ENCODE results near the gene ASPG. TPM values are rescaled to one million over a fixed set of nuclear protein-coding genes. Genes with fewer than 3 reads are reported as not detected.

The ASPG gene
- total RNA-seq, 4 donors from 2014 or later = 0.33 to 0.75 (median 0.45) TPM; not detected in 1

DNA sequence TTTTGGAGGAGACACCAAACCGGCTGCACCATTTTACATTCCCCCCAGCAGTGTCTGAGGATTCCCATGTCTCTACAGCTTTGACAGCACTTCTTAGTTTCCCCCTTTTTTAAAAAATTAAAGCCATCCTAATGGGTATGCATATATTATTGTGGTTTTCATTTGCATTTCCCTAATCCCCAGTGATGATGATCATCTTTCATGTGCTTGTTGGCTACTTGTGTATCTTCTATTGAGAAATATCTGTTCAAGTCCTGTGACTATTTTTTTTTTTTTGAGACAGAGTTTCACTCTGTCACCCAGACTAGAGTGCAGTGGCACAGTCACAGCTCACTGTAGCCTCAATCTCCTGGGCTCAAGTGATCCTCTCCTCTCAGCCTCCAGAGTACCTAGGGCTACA lies 23.2 kb upstream of the ASPG start:
- H3K4me3 ChIP-seq = no peak overlapping the region
- no peak for DNase-seq (ENCODE audit: extremely low spot score)
- peaks cover 0 to 13% (median 7%) of the 10 kb centered on the region in 4 donors for H3K9me3 ChIP-seq
- no peak for TF ChIP-seq POLR2AphosphoS5 (IDR thresholded peaks at IDR 0.05)
- TF ChIP-seq EP300 (IDR thresholded peaks at IDR 0.05) = no peak
- no peak for TF ChIP-seq POLR2A (IDR thresholded peaks at IDR 0.05; ENCODE audit: low read depth)
- TF ChIP-seq, protein P1, sequence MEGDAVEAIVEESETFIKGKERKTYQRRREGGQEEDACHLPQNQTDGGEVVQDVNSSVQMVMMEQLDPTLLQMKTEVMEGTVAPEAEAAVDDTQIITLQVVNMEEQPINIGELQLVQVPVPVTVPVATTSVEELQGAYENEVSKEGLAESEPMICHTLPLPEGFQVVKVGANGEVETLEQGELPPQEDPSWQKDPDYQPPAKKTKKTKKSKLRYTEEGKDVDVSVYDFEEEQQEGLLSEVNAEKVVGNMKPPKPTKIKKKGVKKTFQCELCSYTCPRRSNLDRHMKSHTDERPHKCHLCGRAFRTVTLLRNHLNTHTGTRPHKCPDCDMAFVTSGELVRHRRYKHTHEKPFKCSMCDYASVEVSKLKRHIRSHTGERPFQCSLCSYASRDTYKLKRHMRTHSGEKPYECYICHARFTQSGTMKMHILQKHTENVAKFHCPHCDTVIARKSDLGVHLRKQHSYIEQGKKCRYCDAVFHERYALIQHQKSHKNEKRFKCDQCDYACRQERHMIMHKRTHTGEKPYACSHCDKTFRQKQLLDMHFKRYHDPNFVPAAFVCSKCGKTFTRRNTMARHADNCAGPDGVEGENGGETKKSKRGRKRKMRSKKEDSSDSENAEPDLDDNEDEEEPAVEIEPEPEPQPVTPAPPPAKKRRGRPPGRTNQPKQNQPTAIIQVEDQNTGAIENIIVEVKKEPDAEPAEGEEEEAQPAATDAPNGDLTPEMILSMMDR (IDR thresholded peaks at IDR 0.05) = no peak
- H3K4me1 ChIP-seq = no peaks in the 10 kb centered on the region
- H3K27ac ChIP-seq (replicated peaks in 1 of 4) = no peak overlapping the region
- intact Hi-C loops (cut with DNase I) = no loop called here
- H3K36me3 ChIP-seq = no peaks in the 10 kb centered on the region
- peaks cover 0 to 16% (median 0%) of the 10 kb centered on the region in 4 donors for H3K27me3 ChIP-seq
- WGBS = 86% methylated on average over 1 of the region's 1 CpG

DNA sequence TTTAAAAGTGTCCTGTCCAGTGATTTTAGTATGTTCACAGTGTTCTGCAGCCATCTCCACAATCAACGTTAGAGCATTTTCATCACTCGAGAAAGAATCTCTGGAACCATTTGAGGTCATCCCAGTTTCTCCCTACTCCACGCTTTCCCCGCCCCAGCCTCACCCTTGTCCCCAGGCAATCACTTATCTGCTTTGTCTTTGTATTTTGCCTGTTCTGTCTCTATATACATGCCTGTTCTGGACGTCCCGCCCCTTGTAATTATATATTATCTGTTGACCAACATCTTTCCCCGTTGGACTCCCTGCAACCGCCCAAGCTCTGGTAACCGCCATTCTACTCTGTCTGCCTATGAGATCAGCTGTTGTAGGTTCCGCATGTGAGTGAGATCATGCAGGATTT lies 21.5 kb upstream of the ASPG start:
- intact Hi-C loops (cut with DNase I) = no loop called here

DNA sequence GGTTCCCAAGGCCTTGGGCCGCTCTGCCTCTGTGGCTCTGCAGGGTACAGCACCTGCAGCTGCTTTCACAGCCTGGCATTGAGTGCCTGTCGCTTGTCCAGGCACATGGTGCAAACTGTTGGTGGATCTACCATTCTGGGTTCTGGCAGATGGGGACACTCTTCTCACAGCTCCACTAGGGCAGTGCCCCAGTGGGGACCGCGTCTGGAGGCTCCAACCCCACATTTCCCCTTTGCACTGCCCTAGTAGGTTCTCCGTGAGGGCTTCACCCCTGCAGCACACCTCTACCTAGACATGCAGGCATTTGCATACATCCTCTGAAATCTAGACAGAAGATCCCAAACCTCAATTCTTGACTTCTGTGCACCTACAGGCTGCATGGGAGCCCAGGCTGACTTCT lies 19.2 kb upstream of the ASPG start:
- 94% methylated on average over 3 of the region's 5 CpGs for WGBS
- H3K4me1 ChIP-seq = no peaks in the 10 kb centered on the region
- intact Hi-C loops (cut with DNase I) = no loop called here
- no peak for DNase-seq (ENCODE audit: extremely low spot score)
- TF ChIP-seq POLR2A (IDR thresholded peaks at IDR 0.05; ENCODE audit: low read depth) (no peak), POLR2AphosphoS5 (IDR thresholded peaks at IDR 0.05) (no peak), EP300 (IDR thresholded peaks at IDR 0.05) (no peak)
- TF ChIP-seq, protein P1 (IDR thresholded peaks at IDR 0.05) = no peak
- peaks cover 0 to 43% (median 0%) of the 10 kb centered on the region in 4 donors for H3K27me3 ChIP-seq
- no peak overlapping the region for H3K4me3 ChIP-seq
- no peaks in the 10 kb centered on the region for H3K36me3 ChIP-seq
- peaks cover 0 to 14% (median 7%) of the 10 kb centered on the region in 4 donors for H3K9me3 ChIP-seq
- no peak overlapping the region for H3K27ac ChIP-seq (replicated peaks in 1 of 4)

More for the DNA sequence above, 21.5 kb upstream of the ASPG start:
- Histone ChIP-seq H3K9me3 (peaks cover 0 to 14% (median 7%) of the 10 kb centered on the region in 4 donors), H3K27me3 (peaks cover 0 to 24% (median 0%) of the 10 kb centered on the region in 4 donors), H3K27ac (replicated peaks in 1 of 4) (no peak overlapping the region), H3K4me1 (no peaks in the 10 kb centered on the region), H3K36me3 (no peaks in the 10 kb centered on the region), H3K4me3 (no peak overlapping the region)
- DNase-seq (ENCODE audit: extremely low spot score) = no peak
- TF ChIP-seq POLR2AphosphoS5 (IDR thresholded peaks at IDR 0.05) (no peak), EP300 (IDR thresholded peaks at IDR 0.05) (no peak), POLR2A (IDR thresholded peaks at IDR 0.05; ENCODE audit: low read depth) (no peak)
- TF ChIP-seq, protein P1 (IDR thresholded peaks at IDR 0.05) = no peak
- 77% methylated on average over 10 of the region's 10 CpGs for WGBS

DNA sequence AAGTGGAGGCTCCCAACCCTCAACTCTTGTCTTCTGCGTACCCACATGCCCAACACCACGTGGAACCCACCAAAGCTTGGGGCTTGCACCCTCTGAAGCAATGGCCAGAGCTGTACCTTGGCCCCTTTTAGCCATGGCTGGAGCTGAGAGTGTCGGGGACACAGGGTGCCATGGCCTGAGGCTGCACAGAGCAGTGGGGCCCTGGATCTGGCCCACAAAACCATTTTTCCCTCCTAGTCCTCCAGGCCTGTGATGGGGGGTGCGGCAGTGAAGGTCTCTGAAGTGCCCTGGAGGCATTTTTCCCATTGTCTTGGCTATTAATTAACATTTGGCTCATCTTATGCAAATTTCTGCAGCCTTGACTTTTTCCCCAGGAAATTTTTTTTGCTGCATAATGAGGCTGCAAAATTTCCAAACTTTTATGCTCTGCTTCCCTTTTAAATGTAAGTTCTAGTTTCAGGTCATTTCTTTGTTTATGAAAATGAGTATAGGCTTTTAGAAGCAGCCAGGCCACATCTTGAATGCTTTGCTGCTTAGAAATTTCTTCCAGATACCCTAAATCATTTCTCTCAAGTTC lies 18.7 kb upstream of the ASPG start:
- TF ChIP-seq EP300 (IDR thresholded peaks at IDR 0.05) = no peak
- no peak for TF ChIP-seq POLR2AphosphoS5 (IDR thresholded peaks at IDR 0.05)
- no peak for TF ChIP-seq POLR2A (IDR thresholded peaks at IDR 0.05; ENCODE audit: low read depth)
- TF ChIP-seq, protein P1 (IDR thresholded peaks at IDR 0.05) = no peak
- intact Hi-C loops (cut with DNase I) = no loop called here
- 71% methylated on average over 4 of the region's 4 CpGs for WGBS

More for the DNA sequence above, 18.7 kb upstream of the ASPG start:
- Histone ChIP-seq H3K4me3 (no peak overlapping the region), H3K9me3 (peaks cover 0 to 14% (median 7%) of the 10 kb centered on the region in 4 donors), H3K4me1 (no peaks in the 10 kb centered on the region), H3K36me3 (no peaks in the 10 kb centered on the region), H3K27me3 (peaks cover 0 to 43% (median 0%) of the 10 kb centered on the region in 4 donors), H3K27ac (replicated peaks in 1 of 4) (no peak overlapping the region)
- DNase-seq (ENCODE audit: extremely low spot score) = no peak
